GM19468 (cell line): ENCODE data around the gene ULK4.

Experiments
- ATAC-seq: cut with Tn5 transposase; IDR thresholded peaks from one replicate; pipeline ENCODE4 v1.9.1; 2021; ENCODE audit warnings: mild to moderate bottlenecking, moderate library complexity, moderate number of reproducible peaks; ENCODE audit not compliant: unreplicated experiment; ENCODE audit errors: extremely low read depth

The ULK4 gene

DNA sequence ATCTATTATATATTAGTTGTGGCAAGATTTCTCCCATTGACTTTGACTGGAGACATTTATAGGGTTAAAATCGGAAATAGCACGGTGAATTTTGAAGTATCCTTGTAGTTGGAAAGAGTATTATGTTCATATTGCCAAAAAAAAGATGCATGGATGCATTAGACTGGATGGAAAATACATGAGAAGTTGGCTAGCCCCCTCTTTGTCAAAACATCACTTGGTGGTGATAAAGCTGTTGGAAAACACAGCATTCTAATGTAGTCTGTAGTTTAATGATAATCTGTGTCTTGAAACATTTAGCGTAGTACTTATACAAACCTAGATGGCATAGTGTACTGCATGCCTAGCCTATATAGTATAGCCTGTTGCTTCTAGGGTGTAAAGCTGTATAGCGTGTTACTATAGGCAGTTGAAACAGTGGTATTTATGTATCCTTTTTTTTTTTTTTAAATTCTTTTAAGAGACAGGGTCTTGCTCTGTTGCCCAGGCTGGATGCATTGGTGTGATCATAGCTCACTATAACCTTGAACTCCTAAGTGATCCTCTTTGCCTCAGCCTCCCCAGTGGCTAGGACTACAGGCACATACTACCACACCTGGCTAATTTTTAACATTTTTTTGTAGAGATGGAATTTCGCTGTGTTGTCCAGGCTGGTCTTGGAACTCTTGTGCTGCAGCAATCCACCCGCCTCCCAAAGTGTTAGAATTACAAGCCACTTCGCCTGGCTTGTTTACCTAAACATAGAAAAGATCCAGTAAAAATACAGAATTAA lies 740.8 kb downstream of the ULK4 start:
- no peak for ATAC-seq

DNA sequence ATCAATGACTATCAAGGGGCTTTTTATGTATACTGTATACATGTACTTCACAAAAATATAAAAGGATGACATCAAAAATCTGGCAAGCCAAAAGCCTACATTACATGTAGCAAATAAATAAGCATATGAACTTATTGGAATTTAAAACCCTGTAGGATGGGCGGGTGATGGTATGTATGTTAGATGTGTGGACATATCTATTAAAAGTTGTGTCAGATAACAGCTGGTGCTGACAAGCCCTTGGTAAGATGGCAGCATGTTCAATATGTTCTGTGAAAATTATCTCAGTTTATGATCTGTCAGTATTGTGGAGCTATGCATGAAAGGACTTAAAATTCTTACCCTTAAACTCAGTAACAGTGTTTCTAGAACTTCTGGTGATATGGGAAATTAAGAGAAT lies 742.5 kb downstream of the ULK4 start:
- no peak for ATAC-seq

DNA sequence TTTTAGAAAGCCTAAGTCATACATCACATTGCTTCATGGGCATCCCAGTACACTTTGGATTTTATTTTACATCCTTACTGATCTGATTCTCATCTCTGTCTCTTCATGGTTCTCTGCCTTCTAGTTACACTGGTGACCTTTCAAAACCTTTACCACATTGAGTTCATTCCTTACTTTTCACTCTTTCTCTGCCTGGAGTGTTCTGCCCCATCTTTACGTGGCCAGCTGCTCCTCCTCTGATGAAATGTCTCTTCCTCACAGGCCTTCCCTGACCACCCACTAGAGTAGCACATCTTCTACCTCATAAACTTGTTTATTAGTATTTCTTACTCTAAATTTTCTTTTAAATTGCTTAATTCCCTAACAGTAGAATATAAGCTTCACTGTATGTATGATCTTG lies 744.9 kb downstream of the ULK4 start:
- no peak for ATAC-seq

DNA sequence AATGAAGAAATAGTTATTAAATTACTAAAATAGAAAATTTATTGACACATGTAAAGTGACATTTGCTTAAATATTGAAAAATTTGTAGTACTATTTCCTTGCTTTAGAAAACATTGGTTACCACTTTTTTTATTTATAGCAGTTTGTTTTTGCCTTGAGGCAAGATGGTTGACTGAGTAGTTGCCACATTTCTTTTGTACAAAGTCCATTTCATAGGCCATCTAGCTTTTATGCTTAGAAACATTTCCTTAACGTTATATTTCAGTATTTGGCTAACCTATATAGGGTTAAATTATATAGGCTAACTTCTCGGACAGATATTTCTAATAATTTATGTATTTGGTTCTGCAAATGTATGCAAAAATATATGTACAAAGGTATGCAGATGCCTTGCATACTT lies 745.5 kb downstream of the ULK4 start:
- ATAC-seq = no peak

DNA sequence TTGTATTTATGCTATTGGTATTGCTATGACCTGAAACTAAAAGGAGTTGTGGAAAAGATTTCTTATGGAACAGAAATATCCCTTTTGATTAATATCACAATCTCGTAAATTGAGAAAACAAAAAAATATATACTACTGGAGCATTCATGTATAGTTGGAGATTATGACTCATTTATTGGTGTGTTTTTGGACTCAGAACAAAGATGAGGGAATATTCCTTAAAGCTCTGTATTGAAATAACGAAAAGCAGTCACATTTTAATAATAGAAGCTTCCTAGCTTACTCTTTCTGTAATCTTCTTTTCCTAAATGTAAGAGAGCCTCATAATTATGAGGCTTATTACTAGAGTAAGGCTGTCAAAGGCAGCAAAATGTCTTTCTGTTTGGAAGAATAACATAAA lies 748.3 kb downstream of the ULK4 start:
- ATAC-seq = no peak

DNA sequence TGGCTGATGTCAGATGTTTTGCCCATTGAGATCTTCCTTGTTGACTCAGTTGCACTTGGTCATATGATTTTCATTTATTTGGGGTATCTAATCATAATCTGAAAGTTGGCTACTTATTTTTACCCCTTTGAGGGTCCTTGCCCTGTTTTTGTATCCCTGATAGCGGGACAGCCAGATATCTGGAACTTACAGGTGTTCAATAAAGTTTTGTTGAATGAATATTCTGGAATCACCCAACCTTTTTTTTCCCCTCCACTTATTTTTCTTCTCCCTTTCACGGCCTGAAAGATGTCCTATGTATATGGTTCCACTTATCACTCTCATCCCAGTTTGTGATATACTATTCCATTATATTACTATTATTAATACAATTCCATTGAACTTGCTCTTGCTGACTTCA lies 749.8 kb downstream of the ULK4 start:
- no peak for ATAC-seq

DNA sequence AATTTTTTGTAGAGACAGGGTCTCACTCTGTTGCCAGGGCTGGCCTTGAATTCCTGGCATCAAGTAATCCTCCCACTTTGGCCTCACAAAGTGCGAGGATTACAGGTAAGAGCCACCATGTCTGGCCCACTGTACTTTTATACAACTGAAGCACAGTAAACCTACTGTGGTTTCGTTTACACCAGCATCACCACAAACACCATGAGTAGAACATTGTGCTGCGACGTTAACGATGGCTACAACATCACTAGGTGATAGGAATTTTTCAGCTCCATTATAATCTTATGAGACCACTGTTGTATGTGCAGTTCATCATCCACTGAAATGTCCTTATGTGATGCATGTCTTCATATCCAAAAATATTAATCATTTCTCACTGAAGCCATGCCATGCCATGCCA lies 750.9 kb downstream of the ULK4 start:
- ATAC-seq = no peak

DNA sequence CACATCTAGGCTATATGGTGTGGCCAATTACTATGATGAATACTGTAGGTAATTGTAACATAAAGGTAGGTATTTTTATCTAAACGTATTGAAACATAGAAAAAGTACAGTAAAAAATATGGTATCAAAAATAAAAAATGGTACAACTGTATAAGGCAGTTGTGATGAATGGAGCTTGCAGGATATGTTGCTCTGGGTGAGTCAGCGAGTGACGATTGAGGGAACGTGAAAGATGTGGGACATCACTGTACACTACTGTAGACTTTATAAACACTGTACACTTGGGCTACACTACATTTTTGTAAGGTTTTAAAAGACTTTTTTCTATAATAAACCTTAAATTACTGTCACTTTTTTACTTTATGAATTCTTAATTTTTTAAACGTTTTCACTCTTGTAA lies 752.3 kb downstream of the ULK4 start:
- no peak for ATAC-seq

DNA sequence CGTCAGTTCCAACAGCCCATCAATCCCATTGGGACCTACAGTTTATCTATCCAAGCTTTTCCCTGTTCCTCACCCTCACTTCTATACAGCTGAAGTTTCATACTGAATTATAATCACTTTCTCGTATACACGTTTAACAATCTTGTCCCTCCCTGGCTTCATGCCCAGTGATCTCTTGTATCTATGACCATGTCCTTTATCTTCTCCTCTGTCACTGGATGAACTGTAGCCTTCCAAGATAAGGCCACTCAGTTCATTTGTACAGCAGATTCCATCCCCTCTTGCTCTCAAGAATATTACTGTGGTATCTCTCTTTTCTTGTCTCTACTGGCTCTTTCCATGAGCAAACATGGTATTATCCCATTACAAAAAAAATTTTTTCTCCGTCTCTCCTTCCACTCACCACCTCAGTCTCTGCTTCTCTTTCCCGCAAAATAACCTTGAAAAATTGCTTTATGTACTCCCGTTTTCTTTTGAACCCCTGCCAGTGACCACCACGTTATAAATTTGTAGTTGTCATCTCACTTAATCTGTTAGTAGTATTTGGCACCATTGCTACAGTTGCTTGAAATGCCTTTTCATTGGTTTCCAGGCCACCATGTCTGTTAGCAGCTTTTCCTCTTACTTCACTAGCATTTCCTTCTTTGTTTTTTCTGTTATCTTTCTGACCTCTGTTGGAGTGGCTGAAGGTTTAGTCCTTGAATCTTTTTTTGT lies 753.2 kb downstream of the ULK4 start:
- ATAC-seq = no peak

DNA sequence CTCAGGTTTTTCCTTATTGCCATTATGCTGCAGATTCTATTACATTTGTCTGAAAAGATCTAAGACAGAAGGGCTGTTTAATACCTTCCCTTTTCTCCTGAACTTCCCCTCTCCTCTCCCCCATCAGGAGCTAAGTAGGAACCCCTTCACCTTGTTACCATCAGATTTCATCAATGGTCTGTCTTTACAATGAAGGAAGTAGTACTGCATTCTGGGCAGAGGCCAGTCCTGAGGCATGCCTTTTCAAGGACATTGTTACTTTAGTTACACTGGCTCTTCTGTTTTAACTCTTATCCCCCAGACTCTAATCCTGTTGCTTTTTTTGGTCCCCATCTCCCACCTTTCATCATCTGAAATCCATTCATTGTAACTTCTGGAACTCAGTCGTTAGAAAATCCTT lies 754.5 kb downstream of the ULK4 start:
- no peak for ATAC-seq

DNA sequence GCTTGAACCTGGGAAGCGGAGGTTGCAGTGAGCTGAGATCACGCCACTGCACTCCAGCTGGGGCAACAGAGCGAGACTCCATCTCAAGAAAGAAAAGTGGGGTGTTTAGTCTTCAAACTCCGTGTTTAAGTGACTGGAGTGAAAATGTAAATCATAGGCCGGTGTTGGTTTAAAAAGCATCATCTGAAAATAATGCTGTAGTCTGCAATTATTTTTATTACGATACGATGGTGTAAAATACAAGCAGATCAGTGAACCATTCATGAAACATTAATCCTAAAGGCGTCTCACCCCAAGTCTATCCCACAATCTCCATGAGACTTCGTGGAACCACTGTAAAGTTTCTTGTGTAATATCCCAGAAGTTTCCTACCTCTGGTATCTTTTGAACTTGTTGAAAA lies 756.3 kb downstream of the ULK4 start:
- no peak for ATAC-seq

DNA sequence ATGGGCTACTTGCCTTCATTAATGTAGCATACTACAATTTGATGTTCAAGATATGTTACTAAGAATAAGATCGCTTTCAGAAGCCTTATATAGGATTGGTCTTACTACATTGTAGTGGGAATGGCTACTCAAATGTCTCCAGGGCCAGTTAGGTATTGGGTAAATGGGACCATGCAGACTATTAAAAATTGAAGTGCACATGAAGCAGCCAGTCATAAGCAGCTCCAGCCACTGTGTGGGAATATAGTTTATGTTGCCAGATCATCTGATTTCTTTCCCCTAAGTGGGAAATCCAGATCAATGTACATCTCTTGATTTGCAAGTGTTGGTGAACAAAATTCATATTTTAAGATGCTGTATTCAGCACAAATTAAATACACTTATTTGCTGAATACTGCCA lies 757.5 kb downstream of the ULK4 start:
- no peak for ATAC-seq

DNA sequence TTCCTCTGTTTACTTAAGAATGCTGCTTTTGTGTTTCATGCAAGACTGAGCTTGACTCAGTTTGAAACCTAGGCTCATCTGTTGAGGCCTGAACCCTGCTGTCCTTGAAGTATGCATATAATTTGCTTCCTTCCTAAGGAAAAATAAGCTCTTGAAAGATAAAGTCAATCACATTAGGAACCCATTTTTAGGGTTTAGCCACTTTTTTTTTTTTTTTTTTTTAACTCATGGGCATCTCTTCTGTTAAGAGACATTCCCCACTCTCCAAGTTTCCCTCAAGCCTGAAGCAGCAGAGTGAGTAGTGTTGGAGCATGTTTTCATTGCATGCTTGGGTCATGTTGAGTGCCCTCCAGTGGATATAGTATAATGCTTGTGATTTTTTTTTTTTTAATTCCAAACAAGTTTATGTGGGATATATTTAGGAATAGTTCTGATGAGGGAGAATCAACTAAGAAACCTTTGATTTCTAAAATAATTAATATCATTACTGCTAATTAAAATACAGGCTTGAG lies 759.0 kb downstream of the ULK4 start:
- ATAC-seq = no peak

DNA sequence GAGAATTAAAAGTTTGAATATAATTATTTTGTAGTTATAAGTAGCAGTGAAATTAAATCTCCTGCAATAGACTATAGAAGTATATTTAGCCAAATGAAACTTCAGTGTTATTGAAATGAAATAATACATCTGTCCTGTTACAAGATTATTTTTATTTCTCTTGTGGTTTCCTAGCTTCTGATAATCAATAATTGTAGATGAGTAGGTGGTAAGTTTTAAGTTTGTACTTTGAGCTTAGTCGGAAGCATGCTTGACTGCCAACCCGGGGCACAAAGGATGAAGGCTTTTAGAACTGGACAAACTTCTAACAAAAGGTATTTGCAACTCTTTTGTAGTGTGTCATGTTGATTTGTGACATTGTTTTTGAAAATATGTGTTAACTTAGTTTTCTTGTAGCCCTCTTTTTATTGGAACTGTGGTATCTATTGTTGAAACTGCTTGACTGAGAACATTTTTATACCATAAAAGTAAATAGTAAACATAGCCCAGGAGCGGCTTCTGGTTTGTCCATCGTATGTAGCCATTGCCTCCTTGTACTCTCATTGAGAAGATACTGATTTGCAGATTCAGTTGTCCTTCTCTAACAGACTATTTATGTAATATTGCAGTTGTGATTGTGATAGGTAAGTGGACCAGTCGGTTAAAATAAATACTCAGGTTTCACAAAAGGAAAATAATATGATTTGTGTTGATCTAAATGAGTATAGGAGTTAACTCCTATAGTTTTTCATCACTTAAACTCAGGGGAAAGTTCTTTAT lies 759.6 kb downstream of the ULK4 start:
- no peak for ATAC-seq

DNA sequence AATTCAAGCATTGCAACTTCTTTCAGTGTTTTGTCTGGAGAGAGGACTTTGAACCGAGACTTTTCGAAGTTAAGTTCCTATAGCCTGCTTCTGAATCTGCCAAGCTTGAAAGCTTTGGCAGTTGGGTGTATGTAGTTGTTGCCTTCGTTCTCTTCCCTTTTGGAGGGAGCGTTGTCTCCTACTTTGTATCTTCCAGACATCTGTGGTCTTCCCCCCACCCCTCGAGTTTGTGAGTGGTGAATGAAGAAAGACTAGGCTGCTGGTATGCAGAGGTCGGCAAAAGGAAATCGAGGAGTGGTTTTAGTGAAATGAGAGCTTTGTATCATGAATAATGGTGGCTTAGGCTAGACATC lies 761.3 kb downstream of the ULK4 start:
- no peak for ATAC-seq

DNA sequence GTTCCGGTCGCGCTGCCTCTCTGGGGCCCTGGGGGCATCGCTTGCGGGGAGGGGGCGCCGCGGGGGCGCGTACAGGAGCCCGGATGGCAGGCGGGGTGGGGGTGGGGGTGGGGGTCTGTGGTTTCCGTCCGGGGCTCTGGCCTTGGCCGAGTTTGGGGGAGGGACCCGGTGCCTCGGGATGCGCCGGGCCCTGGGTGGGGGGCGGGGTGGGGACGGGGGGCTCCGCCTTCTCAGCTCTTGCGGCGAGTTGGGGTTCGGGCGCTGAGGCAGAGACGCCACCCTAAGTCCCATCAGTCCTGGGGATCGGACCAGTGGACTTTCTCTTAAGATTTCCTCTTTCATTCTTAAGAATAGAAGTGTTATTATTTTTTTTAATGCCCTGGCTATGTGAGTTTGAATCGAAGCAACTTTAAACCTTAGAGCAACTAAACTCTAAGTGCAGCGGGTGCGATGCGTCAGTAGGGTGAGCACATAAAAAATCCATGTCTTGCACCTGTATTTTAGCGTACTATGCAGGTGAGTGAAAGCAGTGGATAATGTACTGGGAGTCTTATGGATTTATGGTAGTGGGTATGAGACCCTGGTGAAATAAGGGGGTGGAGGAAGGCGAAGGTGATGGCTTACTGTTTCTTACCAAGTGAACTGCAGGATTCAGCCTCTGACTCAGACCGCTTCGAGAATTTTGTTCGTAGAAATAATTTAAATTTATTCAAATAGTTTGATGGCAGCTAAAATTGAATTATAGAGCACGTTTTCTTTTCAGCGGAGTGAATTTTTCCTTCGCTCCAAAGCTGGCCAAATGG lies 761.8 kb downstream of the ULK4 start:
- ATAC-seq = no peak

DNA sequence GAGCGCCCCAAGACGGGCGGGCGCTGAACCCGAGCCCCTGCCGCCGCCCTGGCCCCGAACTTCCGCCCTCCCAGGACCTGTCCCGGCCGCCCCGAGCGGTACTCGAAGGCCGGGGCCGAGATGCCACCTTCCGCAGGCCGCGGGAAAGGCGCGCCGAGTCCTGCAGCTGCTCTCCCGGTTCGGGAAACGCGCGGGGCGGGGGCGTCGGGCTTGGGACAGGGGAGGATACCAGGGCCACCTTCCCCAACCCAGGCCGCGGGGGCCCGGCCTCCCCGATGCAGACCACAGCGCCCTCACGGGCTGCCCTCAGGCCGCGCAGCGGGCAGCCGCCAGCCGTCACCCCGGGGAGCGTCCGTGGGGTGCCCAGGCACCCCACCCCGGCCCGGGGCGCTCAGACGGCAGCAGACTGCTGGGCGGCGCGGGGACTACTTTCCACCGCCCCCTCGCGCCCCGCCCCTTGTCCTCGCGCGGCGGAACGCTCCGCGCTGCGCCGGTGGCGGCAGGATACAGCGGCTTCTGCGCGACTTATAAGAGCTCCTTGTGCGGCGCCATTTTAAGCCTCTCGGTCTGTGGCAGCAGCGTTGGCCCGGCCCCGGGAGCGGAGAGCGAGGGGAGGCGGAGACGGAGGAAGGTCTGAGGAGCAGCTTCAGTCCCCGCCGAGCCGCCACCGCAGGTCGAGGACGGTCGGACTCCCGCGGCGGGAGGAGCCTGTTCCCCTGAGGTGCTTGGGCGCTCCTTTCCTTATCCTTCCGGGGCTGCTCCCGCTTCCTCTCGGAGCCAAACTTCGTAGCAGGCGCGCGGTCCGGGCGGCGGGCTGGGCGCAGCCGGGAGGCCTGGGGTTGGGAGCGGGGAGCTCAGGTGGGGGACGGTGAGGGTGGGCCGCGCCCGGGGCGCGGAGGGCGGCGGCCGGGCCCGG lies 762.7 kb downstream of the ULK4 start, which contains the start of gene CTNNB1:
TSS of gene CTNNB1 (plus strand) at position 556 of the 916 bp plus-strand sequence. CDS start 24,564 bp downstream, outside the sequence.
- peak; percentile 59 for ATAC-seq

DNA sequence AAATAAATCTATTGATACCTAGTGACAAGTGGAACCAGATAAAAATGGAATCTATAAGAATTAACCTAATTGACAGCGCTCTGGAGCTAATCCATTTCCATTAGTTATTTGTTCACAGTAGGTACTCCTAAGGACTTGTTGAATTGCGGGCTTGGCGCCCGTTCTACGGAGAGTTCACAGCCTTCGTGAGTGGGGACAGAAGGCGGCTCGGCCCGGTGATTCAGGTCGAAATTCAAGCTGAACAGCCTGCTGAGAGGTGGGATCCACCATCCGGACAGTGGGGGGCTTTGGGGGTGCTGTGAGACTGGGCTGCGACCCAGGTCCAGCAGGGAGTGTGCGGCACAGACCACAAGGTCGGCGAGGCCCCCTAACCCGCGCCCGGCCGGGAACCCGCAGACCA lies 763.4 kb downstream of the ULK4 start:
- no peak for ATAC-seq

DNA sequence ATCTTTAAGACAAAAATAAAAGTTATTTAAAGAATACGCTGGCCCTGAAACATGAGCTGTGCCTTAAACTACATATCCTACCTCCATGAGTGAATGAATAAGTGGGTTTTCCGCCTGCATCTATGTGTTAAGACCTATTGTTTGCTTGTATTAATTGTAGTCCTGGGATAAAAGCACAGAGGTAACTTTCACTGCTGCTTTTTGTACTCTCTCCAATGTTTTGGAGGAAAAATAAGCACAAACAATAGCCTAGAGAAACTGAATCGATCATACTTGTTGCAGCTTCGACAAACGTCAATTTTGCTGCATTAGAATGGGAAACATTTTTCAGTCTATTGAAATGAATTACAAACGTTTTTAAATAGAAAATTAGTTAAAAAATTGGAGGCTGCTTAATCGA lies 763.9 kb downstream of the ULK4 start:
- ATAC-seq = no peak
